K562 (cell line): Measurements from ENCODE around the gene STARD13. TPM values are rescaled to one million over a fixed set of nuclear protein-coding genes. Genes with fewer than 3 reads are reported as not detected.

Experiments
- ATAC-seq: fragments of 200-7000 bp; cut with Tn5 transposase; 3 replicates; pipeline ENCODE4 v1.9.1; 2020; ENCODE audit warnings: moderate library complexity
- BruUV-seq: library from RNA; stranded (reverse); fragments of 400-500 nt; replicated peaks from 2 replicates; lab custom pipeline; 2021; lab: Mats Ljungman, UMichigan
- CTCF ChIA-PET: fragments of 300-600 bp; formaldehyde crosslinking; extraction: SDS; loops from one replicate; lab custom pipeline; 2021; ENCODE audit warnings: low intra/inter-chr PET ratio; lab: Yijun Ruan, JAX
- POLR2A ChIA-PET: fragments of 300-600, 350-650 bp; sonication (Branson Sonifier 250); formaldehyde crosslinking; extraction: SDS; loops from one replicate; lab custom pipeline; 2021; ENCODE audit warnings: antibody characterized with exemption, inconsistent platforms; lab: Yijun Ruan, JAX
- DNase-seq, 4 experiments: peaks; one replicate each; pipeline versions ENCODE4 v3.0.0 to v3.0.0-alpha.2; 2011 to 2018; ENCODE audit warnings: low spot score in 3 of 4, mixed read lengths in 3 of 4; ENCODE audit errors: extremely low read depth in 1 of 4
- FAIRE-seq: peaks from 2 replicates; lab custom pipeline; 2011; peaks lifted over from hg19 to GRCh38; lab: Jason Lieb, UNC
- H2AFZ ChIP-seq: 2 replicates; pipeline ENCODE4 v1.6.0; 2011; ENCODE audit warnings: low read depth, low read length, control low read depth, inconsistent platforms
- H3K27ac ChIP-seq: fragments of 200-600 bp; 3 replicates; pipeline ENCODE4 v1.8.0; 2011; ENCODE audit warnings: low read depth, mild to moderate bottlenecking, control low read depth, inconsistent platforms, low read length, moderate library complexity, mixed read lengths; ENCODE audit errors: extremely low read depth
- H3K27me3 ChIP-seq, 2 experiments: fragments of 300-600 bp in 1 of 2; 2 replicates in 1 of 2; 3 replicates in 1 of 2; pipeline versions ENCODE4 v1.6.0 to v1.8.0; 2011; ENCODE audit warnings: inconsistent platforms in 2 of 2, low read length in 2 of 2, mild to moderate bottlenecking in 1 of 2, mixed read lengths in 1 of 2, moderate library complexity in 1 of 2; ENCODE audit not compliant: control insufficient read depth in 2 of 2, insufficient read depth in 2 of 2
- H3K36me3 ChIP-seq: fragments of 300-600 bp; 3 replicates; pipeline ENCODE4 v1.8.0; 2011; ENCODE audit warnings: mild to moderate bottlenecking, low read length, inconsistent platforms; ENCODE audit not compliant: control insufficient read depth, insufficient read depth
- H3K4me1 ChIP-seq, 2 experiments: fragments of 200-600 bp in 1 of 2; replicated peaks in 1 of 2; 2 replicates in 1 of 2; 3 replicates in 1 of 2; pipeline versions ENCODE4 v1.5.1 to v1.8.0; 2011; ENCODE audit warnings: inconsistent platforms in 2 of 2, low read length in 2 of 2, mild to moderate bottlenecking in 1 of 2, mixed read lengths in 1 of 2, moderate library complexity in 1 of 2; ENCODE audit not compliant: control insufficient read depth in 2 of 2, insufficient read depth in 2 of 2
- H3K4me2 ChIP-seq: 2 replicates; pipeline ENCODE4 v1.6.1; 2011; ENCODE audit warnings: low read length, control low read depth, inconsistent platforms, mixed read lengths; ENCODE audit not compliant: insufficient read depth
- H3K4me3 ChIP-seq: fragments of 200-600 bp; sonication (generic), shearing (Covaris generic); 2 replicates; pipeline ENCODE4 v1.5.1; 2016; ENCODE audit warnings: control low read depth, inconsistent platforms
- H3K79me2 ChIP-seq: fragments of 200-600 bp; 3 replicates; pipeline ENCODE4 v1.8.0; 2011; ENCODE audit warnings: low read length, inconsistent platforms; ENCODE audit not compliant: control insufficient read depth, insufficient read depth
- H3K9ac ChIP-seq, 2 experiments: 2 replicates each; pipeline versions ENCODE4 v1.6.0 to v1.6.1; 2011; ENCODE audit warnings: low read depth in 2 of 2, low read length in 2 of 2, control low read depth in 1 of 2, inconsistent platforms in 1 of 2, mild to moderate bottlenecking in 1 of 2, mixed read lengths in 1 of 2; ENCODE audit not compliant: insufficient read depth in 1 of 2
- H3K9me1 ChIP-seq: one replicate; pipeline ENCODE4 v1.6.0; 2011; ENCODE audit warnings: inconsistent platforms, mild to moderate bottlenecking, low read length, moderate library complexity; ENCODE audit not compliant: control insufficient read depth, insufficient read depth
- H3K9me3 ChIP-seq: replicated peaks from 2 replicates; pipeline ENCODE4 v1.5.1; 2011; ENCODE audit warnings: low read depth, low read length, inconsistent platforms; ENCODE audit not compliant: control insufficient read depth, insufficient read depth
- H4K20me1 ChIP-seq: replicated peaks from 2 replicates; pipeline ENCODE4 v1.6.1; 2011; ENCODE audit warnings: low read length, inconsistent platforms, mixed read lengths; ENCODE audit not compliant: control insufficient read depth, insufficient read depth
- ATF1 ChIP-seq, 2 experiments: fragments of 450-650 bp in 1 of 2; IDR thresholded peaks; 2 replicates each; pipeline ENCODE4 v1.6.1; 2016; ENCODE audit warnings: missing compliant biosample characterization in 1 of 2, missing genetic modification characterization in 1 of 2
- BRD9 ChIP-seq: fragments of 450-650 bp; IDR thresholded peaks from 2 replicates; pipeline ENCODE4 v1.6.1; 2018; ENCODE audit warnings: low read depth; ENCODE audit not compliant: partially characterized antibody
- EZH2 ChIP-seq: IDR thresholded peaks from 2 replicates; pipeline ENCODE4 v1.6.1; 2012; ENCODE audit warnings: low read depth, mild to moderate bottlenecking, inconsistent platforms, low read length, borderline replicate concordance
- FOXJ3 ChIP-seq: sonication (generic); formaldehyde crosslinking; IDR thresholded peaks from 2 replicates; pipeline ENCODE4 v1.4.0; 2020; ENCODE audit warnings: mild to moderate bottlenecking, missing genetic modification reagents
- FUS ChIP-seq: fragments of 200-400 bp; formaldehyde crosslinking; optimal IDR thresholded peaks from 2 replicates; pipeline ENCODE3; 2017; ENCODE audit warnings: low read depth, low read length
- HLTF ChIP-seq: fragments of 450-650 bp; IDR thresholded peaks from 2 replicates; pipeline ENCODE4 v1.6.1; 2016
- HNRNPUL1 ChIP-seq: fragments of 200-400 bp; formaldehyde crosslinking; IDR thresholded peaks from 2 replicates; pipeline ENCODE4 v1.6.1; 2017; ENCODE audit warnings: low read length
- NCOA6 ChIP-seq: fragments of 450-650 bp; IDR thresholded peaks from 2 replicates; pipeline ENCODE4 v1.6.1; 2017; ENCODE audit warnings: mild to moderate bottlenecking
- ZBTB17 ChIP-seq: fragments of 450-650 bp; formaldehyde crosslinking; IDR thresholded peaks from 2 replicates; pipeline ENCODE4 v1.4.0; 2020; ENCODE audit warnings: mild to moderate bottlenecking
- ZNF436 ChIP-seq: fragments of 250-450, 450-650 bp; sonication (Bioruptor Pico); formaldehyde crosslinking; IDR thresholded peaks from 2 replicates; pipeline ENCODE4 v1.7.0; 2020; ENCODE audit warnings: mild to moderate bottlenecking
- ZNF444 ChIP-seq: fragments of 250-450 bp; sonication (Bioruptor Pico); IDR thresholded peaks from 2 replicates; pipeline ENCODE4 v1.4.0; 2020; ENCODE audit warnings: mild to moderate bottlenecking, moderate library complexity
- ZNF76 ChIP-seq: fragments of 250-450 bp; sonication (Bioruptor Pico); IDR thresholded peaks from 2 replicates; pipeline ENCODE4 v1.4.0; 2020; ENCODE audit warnings: mild to moderate bottlenecking, moderate library complexity, borderline replicate concordance
- WGBS: fragments of 100-300 bp; shearing (Covaris generic); methylation state at CpG from one replicate; pipeline ENCODE4 v1.1.6; 2016; ENCODE audit warnings: low coverage, mixed read lengths; ENCODE audit not compliant: insufficient coverage; ENCODE audit errors: missing lambda C conversion rate; 5-methylcytosine and 5-hydroxymethylcytosine counted together
- in situ Hi-C: fragments of 300-500 bp; cut with MboI; formaldehyde crosslinking; loops from 4 replicates; pipeline ENCODE4 v1.15.0; 2018; ENCODE audit warnings: inconsistent platforms, mixed read lengths
- intact Hi-C: fragments of 100-400 bp; cut with micrococcal nuclease; formaldehyde crosslinking; loops from 2 replicates; pipeline ENCODE4 v1.14.2; 2022
- polyA plus RNA-seq, 8 experiments: library from polyadenylated mRNA; depleted of rRNA in 4 of 8; stranded (reverse) in 5 of 8; unstranded in 3 of 8; fragments of >200 nt; fragmentation: Nextera tagmentation in 2 of 8; fragmentation: Illumina TruSeq in 1 of 8; extraction: Ambion mirVana in 2 of 8; extraction: Trizol in 1 of 8; gene quantifications; 2 replicates each; pipeline versions ENCODE4 v1.2.1 to v1.2.3, GENCODE V29; 2011 to 2014; ENCODE audit warnings: inconsistent platforms in 1 of 8, missing spikeins in 1 of 8
- total RNA-seq, 7 experiments: library from RNA; depleted of rRNA in 6 of 7; stranded (reverse); fragments of >200 nt in 6 of 7; fragmentation: Illumina TruSeq in 2 of 7; extraction: Trizol in 2 of 7; gene quantifications; 2 replicates each; pipeline versions ENCODE4 v1.2.1 to v1.2.3, GENCODE V29; 2011 to 2021; ENCODE audit warnings: low replicate concordance in 1 of 7
- TF ChIP-seq, protein P1 (sequence below): sonication (generic); formaldehyde crosslinking; IDR thresholded peaks from 2 replicates; pipeline ENCODE4 v1.9.0; 2022; ENCODE audit warnings: mild to moderate bottlenecking, missing genetic modification reagents
- TF ChIP-seq, protein P2 (sequence below): fragments of 150-350 bp; IDR thresholded peaks from 2 replicates; pipeline ENCODE4 v1.6.1; 2014; ENCODE audit warnings: low read depth, mild to moderate bottlenecking, low read length, borderline replicate concordance

The STARD13 gene
- total and polyA plus RNA-seq, 9 of the 15 experiments (the other 6 are each of a cell fraction or from before 2014, with no cell fraction given): 0.11 TPM; not detected in 8

DNA sequence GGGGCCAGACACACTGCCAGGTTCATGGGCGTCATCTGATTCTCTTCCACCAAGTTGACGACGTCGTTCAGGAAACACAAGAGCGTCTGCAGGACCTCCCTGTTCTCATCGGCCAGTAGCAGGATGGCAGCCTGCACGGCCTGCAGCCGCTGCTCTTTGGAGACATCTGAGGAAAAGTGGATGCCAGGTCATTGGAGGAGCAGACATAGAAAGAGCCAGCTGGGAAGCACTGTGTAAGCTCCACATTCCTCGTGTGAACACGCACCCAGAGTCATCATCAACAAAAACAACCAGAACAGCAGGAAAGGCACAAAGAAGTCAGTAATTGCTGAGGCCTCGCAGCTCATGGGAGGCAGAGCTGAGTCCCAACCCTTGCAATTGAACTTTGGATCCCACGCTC is 172.8 kb downstream of the STARD13 start (continued):
- TF ChIP-seq, protein P1, sequence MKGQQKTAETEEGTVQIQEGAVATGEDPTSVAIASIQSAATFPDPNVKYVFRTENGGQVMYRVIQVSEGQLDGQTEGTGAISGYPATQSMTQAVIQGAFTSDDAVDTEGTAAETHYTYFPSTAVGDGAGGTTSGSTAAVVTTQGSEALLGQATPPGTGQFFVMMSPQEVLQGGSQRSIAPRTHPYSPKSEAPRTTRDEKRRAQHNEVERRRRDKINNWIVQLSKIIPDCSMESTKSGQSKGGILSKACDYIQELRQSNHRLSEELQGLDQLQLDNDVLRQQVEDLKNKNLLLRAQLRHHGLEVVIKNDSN (CRISPR knock-in tag): no peak
- TF ChIP-seq FUS: no peak

DNA sequence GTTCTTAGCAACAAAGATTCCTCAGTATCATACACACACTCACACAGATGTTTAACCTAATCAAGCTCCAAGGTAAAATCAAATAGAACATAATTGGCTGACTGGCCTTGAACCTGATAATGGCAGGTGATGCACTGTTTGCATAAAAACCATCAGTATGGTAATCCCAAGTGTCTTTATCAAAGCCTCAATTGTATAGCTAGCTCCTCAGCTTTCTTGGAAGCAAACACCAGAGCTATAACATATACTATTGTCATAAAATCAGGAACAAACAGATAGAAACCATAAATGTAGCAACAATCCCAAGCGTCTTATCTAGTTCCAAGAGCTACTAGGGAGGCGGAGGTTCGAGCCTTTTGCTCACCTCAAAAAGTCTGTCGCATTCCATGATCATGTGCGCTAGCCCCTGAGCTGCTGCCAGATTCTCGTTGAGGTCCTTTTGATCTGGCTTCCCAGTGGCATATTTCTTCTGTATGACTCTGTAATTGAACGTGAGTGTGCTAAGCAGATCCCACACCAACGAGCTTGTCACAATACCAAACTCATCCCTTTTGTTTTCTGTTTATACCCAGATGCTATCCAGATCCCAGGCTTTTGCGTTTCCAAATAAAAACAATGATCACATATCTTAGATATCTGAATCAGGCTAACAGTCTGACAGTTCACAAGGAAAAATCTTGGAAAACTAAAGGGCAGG is 174.0 kb downstream of the STARD13 start:
- POLR2A ChIA-PET: interaction anchor here (0.6 kb wide), 1 partner anchor 114 kb away, joined by 3 read pairs; no protein-coding TSS in a partner anchor
- BruUV-seq: no TSS peak
- no peak for ATAC-seq
- CTCF ChIA-PET: no interaction called here
- H3K4me2 ChIP-seq: no peak overlapping the region
- TF ChIP-seq EZH2 (no peak), ZBTB17 (no peak), NCOA6 (no peak), BRD9 (no peak), ZNF76 (CRISPR knock-in tag) (no peak), HNRNPUL1 (no peak), ZNF444 (no peak), FOXJ3 (CRISPR knock-in tag) (no peak), ZNF436 (no peak), HLTF (no peak), ATF1 (CRISPR knock-in tag; IDR thresholded peaks at IDR 0.05) (no peak), ATF1 (tag; IDR thresholded peaks at IDR 0.05) (no peak)
- TF ChIP-seq, protein P2, sequence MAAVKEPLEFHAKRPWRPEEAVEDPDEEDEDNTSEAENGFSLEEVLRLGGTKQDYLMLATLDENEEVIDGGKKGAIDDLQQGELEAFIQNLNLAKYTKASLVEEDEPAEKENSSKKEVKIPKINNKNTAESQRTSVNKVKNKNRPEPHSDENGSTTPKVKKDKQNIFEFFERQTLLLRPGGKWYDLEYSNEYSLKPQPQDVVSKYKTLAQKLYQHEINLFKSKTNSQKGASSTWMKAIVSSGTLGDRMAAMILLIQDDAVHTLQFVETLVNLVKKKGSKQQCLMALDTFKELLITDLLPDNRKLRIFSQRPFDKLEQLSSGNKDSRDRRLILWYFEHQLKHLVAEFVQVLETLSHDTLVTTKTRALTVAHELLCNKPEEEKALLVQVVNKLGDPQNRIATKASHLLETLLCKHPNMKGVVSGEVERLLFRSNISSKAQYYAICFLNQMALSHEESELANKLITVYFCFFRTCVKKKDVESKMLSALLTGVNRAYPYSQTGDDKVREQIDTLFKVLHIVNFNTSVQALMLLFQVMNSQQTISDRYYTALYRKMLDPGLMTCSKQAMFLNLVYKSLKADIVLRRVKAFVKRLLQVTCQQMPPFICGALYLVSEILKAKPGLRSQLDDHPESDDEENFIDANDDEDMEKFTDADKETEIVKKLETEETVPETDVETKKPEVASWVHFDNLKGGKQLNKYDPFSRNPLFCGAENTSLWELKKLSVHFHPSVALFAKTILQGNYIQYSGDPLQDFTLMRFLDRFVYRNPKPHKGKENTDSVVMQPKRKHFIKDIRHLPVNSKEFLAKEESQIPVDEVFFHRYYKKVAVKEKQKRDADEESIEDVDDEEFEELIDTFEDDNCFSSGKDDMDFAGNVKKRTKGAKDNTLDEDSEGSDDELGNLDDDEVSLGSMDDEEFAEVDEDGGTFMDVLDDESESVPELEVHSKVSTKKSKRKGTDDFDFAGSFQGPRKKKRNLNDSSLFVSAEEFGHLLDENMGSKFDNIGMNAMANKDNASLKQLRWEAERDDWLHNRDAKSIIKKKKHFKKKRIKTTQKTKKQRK: no peak
- no peaks in the 10 kb centered on the region for H3K36me3 ChIP-seq
- in situ Hi-C loops (no loop called here), intact Hi-C loops (no loop called here)
- H3K4me3 ChIP-seq: no peak overlapping the region
- no peaks in the 10 kb centered on the region for H3K79me2 ChIP-seq
- FAIRE-seq: no peak
- no peaks in the 10 kb centered on the region for H4K20me1 ChIP-seq
- no peaks in the 10 kb centered on the region for H3K27me3 ChIP-seq
- no peaks in the 10 kb centered on the region for H3K9me3 ChIP-seq
- H3K27ac ChIP-seq: no peak overlapping the region
- H3K9me1 ChIP-seq: no peaks in the 10 kb centered on the region
- 2% methylated on average over 9 of the region's 9 CpGs for WGBS
- no peaks in the 10 kb centered on the region for H3K4me1 ChIP-seq
- H2AFZ ChIP-seq: no peak overlapping the region
- no peak overlapping the region for H3K9ac ChIP-seq
- no peak for DNase-seq
